HEK293T (cell line): Measurements from ENCODE around the gene CCDC201.

Experiments
- CTCF ChIA-PET: fragments of 350-600 bp; formaldehyde crosslinking; extraction: SDS; loops from one replicate; lab custom pipeline; 2021; ENCODE audit warnings: antibody characterized with exemption, inconsistent platforms; lab: Yijun Ruan, JAX
- POLR2A ChIA-PET: fragments of 350-600 bp; formaldehyde crosslinking; extraction: SDS; loops from one replicate; lab custom pipeline; 2020; ENCODE audit warnings: antibody characterized with exemption, inconsistent platforms; lab: Yijun Ruan, JAX
- DNase-seq: peaks from one replicate; pipeline ENCODE4 v3.0.0; 2012; ENCODE audit warnings: mixed read lengths; ENCODE audit errors: extremely low spot score
- ARNT ChIP-seq: fragments of 450-650 bp; IDR thresholded peaks from 2 replicates; pipeline ENCODE4 v1.6.1; 2017; ENCODE audit warnings: mild to moderate bottlenecking
- BHLHE40 ChIP-seq: fragments of 450-650 bp; IDR thresholded peaks from 2 replicates; pipeline ENCODE4 v1.6.1; 2016; ENCODE audit warnings: mild to moderate bottlenecking, moderate library complexity, borderline replicate concordance
- CTBP1 ChIP-seq: fragments of 450-650 bp; IDR thresholded peaks from 2 replicates; pipeline ENCODE4 v1.6.1; 2016; ENCODE audit warnings: borderline replicate concordance
- ELF4 ChIP-seq: fragments of 450-650 bp; IDR thresholded peaks from 2 replicates; pipeline ENCODE4 v1.6.1; 2017; ENCODE audit warnings: antibody characterized with exemption
- FOXA1 ChIP-seq: fragments of 450-650 bp; IDR thresholded peaks from 2 replicates; pipeline ENCODE4 v1.6.1; 2016; ENCODE audit warnings: mild to moderate bottlenecking
- FOXK2 ChIP-seq: fragments of 450-650 bp; IDR thresholded peaks from 2 replicates; pipeline ENCODE4 v1.6.1; 2016; ENCODE audit warnings: mild to moderate bottlenecking
- FOXM1 ChIP-seq: fragments of 450-650 bp; IDR thresholded peaks from 2 replicates; pipeline ENCODE4 v1.6.1; 2017; ENCODE audit warnings: mild to moderate bottlenecking, borderline replicate concordance
- HDGF ChIP-seq: fragments of 450-650 bp; IDR thresholded peaks from 2 replicates; pipeline ENCODE4 v1.6.1; 2017; ENCODE audit warnings: antibody characterized with exemption, borderline replicate concordance
- L3MBTL2 ChIP-seq: fragments of 450-650 bp; conservative IDR thresholded peaks from 2 replicates; pipeline ENCODE4 v1.6.1; 2016; ENCODE audit warnings: mild to moderate bottlenecking
- LEF1 ChIP-seq: fragments of 450-650 bp; IDR thresholded peaks from 2 replicates; pipeline ENCODE4 v1.6.1; 2017; ENCODE audit warnings: mild to moderate bottlenecking, borderline replicate concordance
- NFRKB ChIP-seq: fragments of 450-650 bp; IDR thresholded peaks from 2 replicates; pipeline ENCODE4 v1.6.1; 2016; ENCODE audit warnings: mild to moderate bottlenecking, moderate library complexity
- PKNOX1 ChIP-seq: fragments of 450-650 bp; IDR thresholded peaks from 2 replicates; pipeline ENCODE4 v1.6.1; 2016
- SP1 ChIP-seq: fragments of 450-650 bp; IDR thresholded peaks from 2 replicates; pipeline ENCODE4 v1.6.1; 2017
- SUZ12 ChIP-seq: fragments of 450-650 bp; IDR thresholded peaks from 2 replicates; pipeline ENCODE4 v1.6.1; 2016; ENCODE audit warnings: mild to moderate bottlenecking
- TARDBP ChIP-seq: fragments of 450-650 bp; IDR thresholded peaks from 2 replicates; pipeline ENCODE4 v1.6.1; 2016
- ZNF384 ChIP-seq: fragments of 450-650 bp; IDR thresholded peaks from 2 replicates; pipeline ENCODE4 v1.6.1; 2016

Gene CCDC201

GRCh38 chr7:45912972-45913371 is 40.1 kb upstream of the CCDC201 start:
- ChIA-PET CTCF (interaction anchor here (1.2 kb wide), 1 partner anchor 10 kb away, joined by 4 read pairs; no protein-coding TSS in a partner anchor), POLR2A (no interaction called here)
- no peak for DNase-seq
- TF ChIP-seq NFRKB (no peak), FOXA1 (no peak), PKNOX1 (no peak), SUZ12 (no peak), ELF4 (no peak), SP1 (no peak), HDGF (no peak)

GRCh38 chr7:45911311-45911710 is 38.4 kb upstream of the CCDC201 start:
- CTCF ChIA-PET: no interaction called here
- POLR2A ChIA-PET: no interaction called here

GRCh38 chr7:45910855-45911254 is 38.0 kb upstream of the CCDC201 start:
- DNase-seq: no peak
- no peak for TF ChIP-seq HDGF
- no peak for TF ChIP-seq ZNF384
- TF ChIP-seq PKNOX1: no peak
- no peak for TF ChIP-seq BHLHE40
- POLR2A ChIA-PET: no interaction called here
- CTCF ChIA-PET: no interaction called here

More at GRCh38 chr7:45911311-45911710, 38.4 kb upstream of the CCDC201 start:
- no peak for DNase-seq
- TF ChIP-seq FOXK2: no peak
- no peak for TF ChIP-seq SP1
- no peak for TF ChIP-seq PKNOX1
- TF ChIP-seq CTBP1: no peak
- no peak for TF ChIP-seq FOXA1
- no peak for TF ChIP-seq ZNF384

GRCh38 chr7:45909561-45909960 is 36.7 kb upstream of the CCDC201 start:
- ChIA-PET POLR2A (no interaction called here), CTCF (interaction anchor here (1.5 kb wide), 1 partner anchor 8 kb away, joined by 3 read pairs; no protein-coding TSS in a partner anchor)
- DNase-seq: no peak
- TF ChIP-seq HDGF (no peak), SUZ12 (no peak), NFRKB (no peak)

GRCh38 chr7:45902820-45903219 is 29.9 kb upstream of the CCDC201 start:
- DNase-seq: no peak
- ChIA-PET POLR2A (no interaction called here), CTCF (interaction anchor here (1.6 kb wide), 1 partner anchor 20 kb away, joined by 8 read pairs; no protein-coding TSS in a partner anchor)
- TF ChIP-seq CTBP1 (no peak), ELF4 (no peak), PKNOX1 (no peak), LEF1 (no peak), TARDBP (no peak), SP1 (no peak), BHLHE40 (no peak), HDGF (no peak), SUZ12 (no peak)

GRCh38 chr7:45901566-45901965 is 28.7 kb upstream of the CCDC201 start:
- no peak for DNase-seq
- ChIA-PET CTCF (interaction anchor here (1.6 kb wide), 1 partner anchor 21 kb away, joined by 8 read pairs; no protein-coding TSS in a partner anchor), POLR2A (no interaction called here)
- no peak for TF ChIP-seq TARDBP
- TF ChIP-seq NFRKB: no peak
- no peak for TF ChIP-seq ZNF384
- no peak for TF ChIP-seq ARNT
- no peak for TF ChIP-seq ELF4
- no peak for TF ChIP-seq BHLHE40
- TF ChIP-seq FOXM1: no peak
- TF ChIP-seq CTBP1: no peak
- TF ChIP-seq SUZ12: no peak
- TF ChIP-seq SP1: no peak

- DNase-seq: no peak
- no peak for TF ChIP-seq TARDBP
- TF ChIP-seq HDGF: no peak
- no peak for TF ChIP-seq ZNF384
- TF ChIP-seq L3MBTL2: no peak
- TF ChIP-seq BHLHE40: no peak
- no peak for TF ChIP-seq SUZ12
- TF ChIP-seq ELF4: no peak
- TF ChIP-seq FOXM1: no peak
- no peak for TF ChIP-seq FOXA1
- TF ChIP-seq NFRKB: no peak
- no peak for TF ChIP-seq SP1
- no peak for TF ChIP-seq FOXK2
- TF ChIP-seq ARNT: no peak
- no peak for TF ChIP-seq CTBP1
- TF ChIP-seq LEF1: no peak
- TF ChIP-seq PKNOX1: no peak
- ChIA-PET POLR2A (no interaction called here), CTCF (no interaction called here)
Measured at GRCh38 chr7:45898222-45898621, 25.3 kb upstream of the CCDC201 start.
